Nephron (organoid): ENCODE measurements around the gene SYNPO.

Experiments
- H3K27ac Mint-ChIP-seq, 3 experiments: 2 replicates each; pipeline ENCODE4 v1.8.0; 2020; ENCODE audit warnings: mixed read lengths in 3 of 3, mild to moderate bottlenecking in 2 of 3, moderate library complexity in 1 of 3
- H3K27me3 Mint-ChIP-seq: 2 replicates; pipeline ENCODE4 v1.8.0; 2021; ENCODE audit warnings: low read depth, mild to moderate bottlenecking, moderate library complexity, mixed read lengths
- H3K36me3 Mint-ChIP-seq: 2 replicates; pipeline ENCODE4 v1.8.0; 2020; ENCODE audit warnings: low read depth, mixed read lengths
- H3K4me1 Mint-ChIP-seq: 2 replicates; pipeline ENCODE4 v1.8.0; 2020; ENCODE audit warnings: mixed read lengths
- H3K4me3 Mint-ChIP-seq, 3 experiments: 2 replicates each; pipeline ENCODE4 v1.8.0; 2020; ENCODE audit warnings: mild to moderate bottlenecking in 3 of 3, mixed read lengths in 3 of 3, moderate library complexity in 2 of 3
- H3K9me3 Mint-ChIP-seq: 2 replicates; pipeline ENCODE4 v1.8.0; 2020; ENCODE audit warnings: mixed read lengths
- TF ChIP-seq, protein P1 (sequence below), 3 experiments: fragments of 200-600 bp; sonication (generic); IDR thresholded peaks; one replicate each; pipeline ENCODE4 v1.5.0; 2021; ENCODE audit warnings: antibody characterized with exemption in 3 of 3; ENCODE audit not compliant: unreplicated experiment in 3 of 3

SYNPO gene

DNA sequence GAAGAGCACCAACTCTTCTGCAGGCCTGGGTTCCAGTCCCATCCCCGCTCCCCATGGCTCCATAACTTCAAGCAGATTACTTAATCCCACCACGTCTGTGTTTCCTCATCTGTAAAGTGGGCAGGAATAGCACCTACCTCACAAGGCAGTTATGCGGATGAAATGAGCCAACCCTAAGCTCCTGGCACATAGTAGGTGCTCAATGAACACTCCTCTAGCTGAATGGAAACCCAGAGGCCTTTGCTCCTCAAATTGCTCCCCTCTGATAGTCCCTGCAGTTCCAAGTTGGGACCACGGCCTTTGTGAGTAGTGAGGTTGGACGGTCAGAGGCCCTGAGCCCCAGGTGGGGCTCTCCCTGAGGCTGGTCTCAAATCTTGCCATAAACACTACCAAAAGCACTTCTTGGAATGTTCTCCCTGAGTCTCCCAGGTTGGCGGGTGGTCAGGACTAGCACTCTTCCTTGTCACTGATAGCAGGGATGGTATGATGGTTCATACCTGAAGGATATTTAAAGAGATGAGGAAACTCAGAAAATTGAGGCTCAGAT, 35.5 kb upstream of the SYNPO start:
- Mint-ChIP-seq H3K36me3 (peaks cover 5% of the 10 kb centered on the region), H3K27ac (peak overlapping the region; percentile 23 to 87 (median 79)), H3K4me1 (peaks cover 67% of the 10 kb centered on the region), H3K9me3 (no peaks in the 10 kb centered on the region), H3K4me3 (peak overlapping the region in 2 of 3 experiments; percentile 35 to 60), H3K27me3 (no peaks in the 10 kb centered on the region)
- TF ChIP-seq, protein P1, sequence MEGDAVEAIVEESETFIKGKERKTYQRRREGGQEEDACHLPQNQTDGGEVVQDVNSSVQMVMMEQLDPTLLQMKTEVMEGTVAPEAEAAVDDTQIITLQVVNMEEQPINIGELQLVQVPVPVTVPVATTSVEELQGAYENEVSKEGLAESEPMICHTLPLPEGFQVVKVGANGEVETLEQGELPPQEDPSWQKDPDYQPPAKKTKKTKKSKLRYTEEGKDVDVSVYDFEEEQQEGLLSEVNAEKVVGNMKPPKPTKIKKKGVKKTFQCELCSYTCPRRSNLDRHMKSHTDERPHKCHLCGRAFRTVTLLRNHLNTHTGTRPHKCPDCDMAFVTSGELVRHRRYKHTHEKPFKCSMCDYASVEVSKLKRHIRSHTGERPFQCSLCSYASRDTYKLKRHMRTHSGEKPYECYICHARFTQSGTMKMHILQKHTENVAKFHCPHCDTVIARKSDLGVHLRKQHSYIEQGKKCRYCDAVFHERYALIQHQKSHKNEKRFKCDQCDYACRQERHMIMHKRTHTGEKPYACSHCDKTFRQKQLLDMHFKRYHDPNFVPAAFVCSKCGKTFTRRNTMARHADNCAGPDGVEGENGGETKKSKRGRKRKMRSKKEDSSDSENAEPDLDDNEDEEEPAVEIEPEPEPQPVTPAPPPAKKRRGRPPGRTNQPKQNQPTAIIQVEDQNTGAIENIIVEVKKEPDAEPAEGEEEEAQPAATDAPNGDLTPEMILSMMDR (IDR thresholded peaks at IDR 0.05; ENCODE audit: unreplicated experiment in 3 of 3), result no peak

DNA sequence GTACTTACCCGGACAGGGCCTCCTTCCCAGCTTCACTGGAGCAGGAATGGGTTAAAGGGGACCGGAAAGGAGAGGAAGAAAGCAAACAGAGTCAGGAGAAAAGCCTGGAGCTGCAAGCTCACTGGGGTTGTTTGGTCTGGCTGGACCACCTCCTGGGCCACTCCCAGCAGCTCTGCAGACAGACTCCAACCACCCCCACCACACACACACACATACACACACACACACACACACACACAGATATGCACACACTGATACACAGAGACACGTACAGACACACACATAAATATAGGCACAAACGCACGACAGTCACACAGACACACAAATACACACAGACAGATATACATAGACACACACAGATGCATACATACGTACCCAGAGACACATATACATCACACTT, 34.9 kb upstream of the SYNPO start:
- H3K36me3 Mint-ChIP-seq, result peaks cover 5% of the 10 kb centered on the region
- peaks cover 63% of the 10 kb centered on the region for H3K4me1 Mint-ChIP-seq
- H3K27ac Mint-ChIP-seq, result peak overlapping the region; percentile 23 to 87 (median 79)
- H3K4me3 Mint-ChIP-seq, result peak overlapping the region in 2 of 3 experiments; percentile 35 to 60
- no peaks in the 10 kb centered on the region for H3K27me3 Mint-ChIP-seq
- TF ChIP-seq, protein P1 (IDR thresholded peaks at IDR 0.05; ENCODE audit: unreplicated experiment in 3 of 3), result no peak
- H3K9me3 Mint-ChIP-seq, result no peaks in the 10 kb centered on the region

DNA sequence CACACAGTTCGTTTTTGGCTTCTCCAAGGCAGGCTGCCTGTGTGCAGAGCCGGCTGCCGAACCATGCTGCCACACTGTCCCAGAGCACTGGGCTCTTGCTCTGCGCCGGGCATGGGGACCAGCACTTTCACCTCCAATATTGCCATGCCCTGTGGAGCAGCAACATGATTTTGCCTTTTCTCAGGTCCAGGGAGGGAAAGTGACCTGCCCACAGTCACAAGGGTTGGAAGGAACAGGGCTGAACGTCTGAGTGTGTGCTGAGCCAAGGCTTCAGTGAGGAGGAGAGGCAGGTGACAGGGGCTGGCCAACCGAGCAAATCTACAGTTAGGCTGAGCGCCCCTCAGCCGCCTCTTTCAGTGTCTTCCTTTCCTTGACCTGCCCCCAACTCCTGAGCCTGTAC, 34.0 kb upstream of the SYNPO start:
- H3K36me3 Mint-ChIP-seq, result peaks cover 5% of the 10 kb centered on the region
- H3K27me3 Mint-ChIP-seq, result peaks cover 4% of the 10 kb centered on the region
- no peaks in the 10 kb centered on the region for H3K9me3 Mint-ChIP-seq
- TF ChIP-seq, protein P1 (IDR thresholded peaks at IDR 0.05; ENCODE audit: unreplicated experiment in 3 of 3), result no peak
- peaks cover 67% of the 10 kb centered on the region for H3K4me1 Mint-ChIP-seq
- peak overlapping the region in 1 of 3 experiments; percentile 24 for H3K4me3 Mint-ChIP-seq
- H3K27ac Mint-ChIP-seq, result peak overlapping the region in 2 of 3 experiments; percentile 72 to 79

DNA sequence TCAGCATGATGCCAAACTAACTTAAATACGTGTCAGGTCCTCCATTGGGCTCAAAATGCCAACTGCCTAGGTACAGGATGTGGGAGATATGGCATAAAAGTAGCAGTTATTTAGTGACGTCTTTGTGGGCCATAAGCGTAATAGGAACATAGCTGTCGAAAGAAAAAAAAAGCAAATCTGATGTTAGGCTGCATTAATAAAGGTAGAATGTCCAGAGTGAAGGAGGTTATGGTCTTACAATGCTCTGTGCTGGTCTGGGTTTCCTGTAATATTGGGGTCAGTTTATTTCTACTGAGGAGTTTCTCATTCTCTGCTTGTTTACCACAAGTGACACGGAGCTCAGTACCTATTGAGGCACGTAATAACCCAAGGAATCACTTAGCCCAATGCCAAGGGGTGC, 33.4 kb upstream of the SYNPO start:
- peaks cover 4% of the 10 kb centered on the region for H3K27me3 Mint-ChIP-seq
- H3K36me3 Mint-ChIP-seq, result peaks cover 6% of the 10 kb centered on the region
- peak overlapping the region in 2 of 3 experiments; percentile 72 to 79 for H3K27ac Mint-ChIP-seq
- peak overlapping the region in 1 of 3 experiments; percentile 11 for H3K4me3 Mint-ChIP-seq
- peaks cover 65% of the 10 kb centered on the region for H3K4me1 Mint-ChIP-seq
- TF ChIP-seq, protein P1 (IDR thresholded peaks at IDR 0.05; ENCODE audit: unreplicated experiment in 3 of 3), result no peak
- no peaks in the 10 kb centered on the region for H3K9me3 Mint-ChIP-seq

DNA sequence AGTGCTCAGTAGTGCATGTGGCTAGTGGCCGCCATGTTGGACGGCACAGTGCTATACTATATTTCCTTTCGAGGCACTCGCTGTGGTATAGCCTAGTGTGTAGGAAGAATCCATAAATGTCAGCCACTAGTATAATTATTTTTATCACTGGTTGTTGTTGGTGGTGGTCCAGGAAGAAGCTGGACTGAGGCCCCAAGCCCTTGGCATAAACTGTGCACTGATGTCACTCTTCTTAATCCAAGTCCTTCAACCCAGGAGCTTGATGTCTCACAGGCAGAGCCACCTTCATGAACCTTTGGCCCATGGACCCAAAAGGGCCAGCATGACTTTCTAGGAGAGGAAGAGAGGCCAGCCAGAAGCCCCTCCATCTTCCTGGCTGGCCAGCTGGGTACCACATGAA, 32.5 kb upstream of the SYNPO start:
- TF ChIP-seq, protein P1 (IDR thresholded peaks at IDR 0.05; ENCODE audit: unreplicated experiment in 3 of 3), result no peak
- H3K4me1 Mint-ChIP-seq, result peaks cover 64% of the 10 kb centered on the region
- peak overlapping the region in 2 of 3 experiments; percentile 73 to 79 for H3K27ac Mint-ChIP-seq
- no peaks in the 10 kb centered on the region for H3K9me3 Mint-ChIP-seq
- H3K36me3 Mint-ChIP-seq, result peaks cover 10% of the 10 kb centered on the region
- H3K4me3 Mint-ChIP-seq, result no peak overlapping the region
- H3K27me3 Mint-ChIP-seq, result peaks cover 4% of the 10 kb centered on the region

DNA sequence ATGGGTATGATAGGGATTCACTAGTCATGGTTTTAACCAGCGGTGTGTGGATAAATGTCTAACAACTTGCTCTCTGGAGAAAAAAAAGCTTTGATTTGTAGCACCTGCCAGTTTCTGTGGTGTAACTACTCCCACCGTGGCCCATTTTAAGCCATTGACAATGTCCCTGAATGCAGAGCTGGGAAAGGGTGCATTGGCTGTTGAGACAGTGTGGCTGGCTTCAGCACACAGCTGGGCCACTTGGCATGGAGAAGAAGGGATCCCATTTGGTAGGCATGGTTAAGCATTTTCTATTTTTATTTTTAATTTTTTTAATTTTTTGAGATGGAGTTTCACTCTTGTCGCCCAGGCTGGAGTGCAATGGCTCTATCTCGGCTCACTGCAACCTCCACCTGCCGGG, 31.5 kb upstream of the SYNPO start:
- peak overlapping the region in 2 of 3 experiments; percentile 50 to 52 for H3K27ac Mint-ChIP-seq
- H3K4me3 Mint-ChIP-seq, result no peak overlapping the region
- peaks cover 4% of the 10 kb centered on the region for H3K27me3 Mint-ChIP-seq
- peaks cover 10% of the 10 kb centered on the region for H3K36me3 Mint-ChIP-seq
- peaks cover 66% of the 10 kb centered on the region for H3K4me1 Mint-ChIP-seq
- TF ChIP-seq, protein P1 (IDR thresholded peaks at IDR 0.05; ENCODE audit: unreplicated experiment in 3 of 3), result no peak
- H3K9me3 Mint-ChIP-seq, result no peaks in the 10 kb centered on the region
